CD14-positive monocyte (primary cell): ENCODE results near the gene TOR1A. TPM values are rescaled to one million over a fixed set of nuclear protein-coding genes. Genes with fewer than 3 reads are reported as not detected.

ENCODE experiments used
- DNase-seq, 3 donors: peaks; one replicate each; pipeline ENCODE4 v3.0.0-alpha.2; 2011 to 2022
- H2AFZ ChIP-seq: 2 replicates; pipeline ENCODE4 v1.6.0; 2012; ENCODE audit warnings: mild to moderate bottlenecking, low read depth, low read length, inconsistent platforms; ENCODE audit not compliant: insufficient read depth, poor library complexity, severe bottlenecking
- H3K27ac ChIP-seq, 2 donors: 1 replicate in 1 of 2; 2 replicates in 1 of 2; pipeline ENCODE4 v1.5.1; 2012 to 2013; ENCODE audit warnings: low read length in 2 of 2, control low read depth in 1 of 2, inconsistent platforms in 1 of 2, low read depth in 1 of 2, mild to moderate bottlenecking in 1 of 2
- H3K27me3 ChIP-seq, 2 donors: one replicate each; pipeline versions ENCODE4 v1.6.0 to v1.6.1; 2011 to 2013; ENCODE audit warnings: low read length in 2 of 2; ENCODE audit not compliant: control insufficient read depth in 2 of 2, insufficient read depth in 2 of 2
- H3K36me3 ChIP-seq, 2 donors: replicated peaks in 1 of 2; 1 replicate in 1 of 2; 2 replicates in 1 of 2; pipeline versions ENCODE4 v1.5.1 to v1.6.1; 2012 to 2013; ENCODE audit warnings: low read length in 2 of 2, control low read depth in 1 of 2, inconsistent platforms in 1 of 2, mild to moderate bottlenecking in 1 of 2; ENCODE audit not compliant: insufficient read depth in 2 of 2, control insufficient read depth in 1 of 2
- H3K4me1 ChIP-seq, 2 donors: 1 replicate in 1 of 2; 2 replicates in 1 of 2; pipeline versions ENCODE4 v1.5.1 to v1.6.1; 2012 to 2013; ENCODE audit warnings: low read length in 2 of 2, control low read depth in 1 of 2, inconsistent platforms in 1 of 2, mild to moderate bottlenecking in 1 of 2, moderate library complexity in 1 of 2; ENCODE audit not compliant: insufficient read depth in 2 of 2, control insufficient read depth in 1 of 2
- H3K4me2 ChIP-seq: replicated peaks from 2 replicates; pipeline ENCODE3; 2012; ENCODE audit warnings: low read length, moderate library complexity, mild to moderate bottlenecking; ENCODE audit not compliant: poor library complexity, severe bottlenecking; ENCODE audit errors: extremely low read depth
- H3K4me3 ChIP-seq, 3 experiments: fragments of 200-600 bp in 1 of 3; sonication (generic) in 1 of 3; replicated peaks in 1 of 3; 1 replicate in 2 of 3; 2 replicates in 1 of 3; pipeline ENCODE4 v1.5.1; 2011 to 2013; ENCODE audit warnings: low read length in 3 of 3, mild to moderate bottlenecking in 3 of 3, control low read depth in 2 of 3, low read depth in 2 of 3, inconsistent platforms in 1 of 3, moderate library complexity in 1 of 3
- H3K79me2 ChIP-seq: 2 replicates; pipeline ENCODE4 v1.6.0; 2012; ENCODE audit warnings: mild to moderate bottlenecking, control low read depth, inconsistent platforms, low read length, moderate library complexity; ENCODE audit not compliant: insufficient read depth
- H3K9ac ChIP-seq: 2 replicates; pipeline ENCODE4 v1.6.0; 2017; ENCODE audit warnings: low read length, mild to moderate bottlenecking; ENCODE audit not compliant: insufficient read depth, poor library complexity, severe bottlenecking
- H3K9me3 ChIP-seq, 2 donors: replicated peaks in 1 of 2; 1 replicate in 1 of 2; 2 replicates in 1 of 2; pipeline versions ENCODE4 v1.5.1 to v1.6.1; 2012 to 2013; ENCODE audit warnings: low read length in 2 of 2, control low read depth in 1 of 2; ENCODE audit not compliant: control insufficient read depth in 1 of 2, insufficient read depth in 1 of 2
- H4K20me1 ChIP-seq: 2 replicates; pipeline ENCODE4 v1.6.0; 2012; ENCODE audit warnings: mild to moderate bottlenecking, low read length, control low read depth, moderate library complexity; ENCODE audit not compliant: insufficient read depth
- H3K27ac Mint-ChIP-seq, 7 donors: one replicate each; pipeline ENCODE4 v1.8.0; 2020; ENCODE audit warnings: mild to moderate bottlenecking in 7 of 7, mixed read lengths in 7 of 7, moderate library complexity in 6 of 7, inconsistent platforms in 2 of 7
- H3K27me3 Mint-ChIP-seq, 3 donors: one replicate each; pipeline ENCODE4 v1.8.0; 2021 to 2022; ENCODE audit warnings: low read depth in 3 of 3, mild to moderate bottlenecking in 3 of 3, mixed read lengths in 3 of 3, moderate library complexity in 3 of 3, inconsistent platforms in 1 of 3
- H3K36me3 Mint-ChIP-seq, 2 donors: one replicate each; pipeline ENCODE4 v1.8.0; 2020; ENCODE audit warnings: mixed read lengths in 2 of 2, inconsistent platforms in 1 of 2, mild to moderate bottlenecking in 1 of 2
- H3K4me1 Mint-ChIP-seq: one replicate; pipeline ENCODE4 v1.8.0; 2020; ENCODE audit warnings: mild to moderate bottlenecking, mixed read lengths
- H3K4me3 Mint-ChIP-seq, 2 donors: one replicate each; pipeline ENCODE4 v1.8.0; 2020; ENCODE audit warnings: mild to moderate bottlenecking in 2 of 2, mixed read lengths in 2 of 2, moderate library complexity in 1 of 2
- H3K9me3 Mint-ChIP-seq, 7 donors: one replicate each; pipeline ENCODE4 v1.8.0; 2020 to 2022; ENCODE audit warnings: mixed read lengths in 7 of 7, mild to moderate bottlenecking in 6 of 7, moderate library complexity in 6 of 7, inconsistent platforms in 2 of 7
- WGBS: methylation state at CpG from one replicate; pipeline ENCODE4 v1.1.5; 2013; ENCODE audit warnings: missing lambda C conversion rate; ENCODE audit not compliant: insufficient coverage; 5-methylcytosine and 5-hydroxymethylcytosine counted together
- intact Hi-C, 2 donors: fragments of 100-400 bp; cut with micrococcal nuclease; formaldehyde crosslinking; loops; one replicate each; pipeline versions ENCODE4 v1.15.0 to v1.15.1; 2023
- polyA plus RNA-seq, 3 donors: library from polyadenylated mRNA; depleted of rRNA in 1 of 3; unstranded in 2 of 3; stranded (reverse) in 1 of 3; fragments of 300-500 nt in 2 of 3; fragments of >200 nt in 1 of 3; fragmentation: Illumina TruSeq in 2 of 3; gene quantifications; 1 replicate in 2 of 3; 2 replicates in 1 of 3; pipeline ENCODE4 v1.2.3, GENCODE V29; 2012 to 2021
- TF ChIP-seq, protein P1 (sequence below): fragments of 200-600 bp; IDR thresholded peaks from one replicate; pipeline ENCODE4 v1.8.0; 2022; ENCODE audit warnings: antibody characterized with exemption, mild to moderate bottlenecking

The TOR1A gene
- polyA plus RNA-seq, 3 donors = 41.2 to 95.3 (median 89.6) TPM

DNA sequence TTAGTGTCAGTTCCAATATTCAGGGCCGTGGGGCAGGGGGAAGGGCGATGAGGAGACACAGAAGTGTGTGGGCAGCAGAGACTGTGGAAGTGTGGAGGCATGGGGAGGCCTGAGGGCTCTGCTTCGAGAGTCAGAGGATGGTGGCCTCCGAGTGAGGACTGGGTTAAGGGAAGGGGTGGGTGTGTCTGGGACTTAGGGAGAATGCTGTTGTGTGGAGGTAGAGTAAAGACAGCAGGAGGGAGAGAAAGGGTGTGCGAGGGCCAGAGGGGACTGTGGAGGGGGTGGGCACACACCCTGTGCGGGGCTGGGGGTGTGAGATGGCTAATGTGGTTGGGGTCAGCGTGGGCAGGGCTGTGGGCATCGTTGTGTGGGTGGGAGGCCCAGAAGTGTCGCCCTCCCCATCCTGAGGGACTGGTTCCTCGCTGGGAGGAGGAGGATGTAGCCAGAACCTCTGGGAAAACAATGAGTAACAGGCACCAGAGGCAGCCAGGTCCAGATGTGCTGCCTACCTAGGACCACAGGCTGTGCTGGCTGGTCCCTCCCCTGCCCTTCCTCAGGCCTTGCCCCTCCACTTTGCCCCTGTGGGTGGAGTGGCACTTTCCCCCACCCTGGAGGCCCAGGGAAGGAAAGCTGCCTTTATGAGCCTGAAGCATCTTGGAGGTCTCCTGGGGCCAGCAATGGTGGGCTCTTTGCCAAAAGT, 15.5 kb upstream of the TOR1A start:
- Mint-ChIP-seq H3K27ac (peak overlapping the region in 3 of 7 donors; percentile 6 to 54 (median 41)), H3K36me3 (peaks cover 7 to 15% of the 10 kb centered on the region in 2 donors), H3K27me3 (peaks cover 0 to 3% (median 1%) of the 10 kb centered on the region in 3 donors), H3K9me3 (no peaks in the 10 kb centered on the region), H3K4me1 (peaks cover 21% of the 10 kb centered on the region), H3K4me3 (peak overlapping the region in 1 of 2 donors; percentile 34)
- no peak overlapping the region for H3K9ac ChIP-seq
- peaks cover 13% of the 10 kb centered on the region for H4K20me1 ChIP-seq
- no peak overlapping the region for H2AFZ ChIP-seq
- H3K36me3 ChIP-seq = peaks cover 0 to 10% of the 10 kb centered on the region in 2 donors
- H3K4me3 ChIP-seq = no peak overlapping the region
- 79% methylated on average over 10 of the region's 10 CpGs for WGBS
- H3K27ac ChIP-seq = no peak overlapping the region
- H3K79me2 ChIP-seq = peaks cover 38% of the 10 kb centered on the region
- no peak overlapping the region for H3K4me2 ChIP-seq
- H3K4me1 ChIP-seq = peaks cover 13 to 18% of the 10 kb centered on the region in 2 donors
- intact Hi-C loops = loop anchor here in 1 of 2 donors (5.0 kb wide), 1 partner anchor 37 kb away; the partner anchor contains the start of gene TOR1B
- DNase-seq = no peak
- no peaks in the 10 kb centered on the region for H3K9me3 ChIP-seq
- TF ChIP-seq, protein P1, sequence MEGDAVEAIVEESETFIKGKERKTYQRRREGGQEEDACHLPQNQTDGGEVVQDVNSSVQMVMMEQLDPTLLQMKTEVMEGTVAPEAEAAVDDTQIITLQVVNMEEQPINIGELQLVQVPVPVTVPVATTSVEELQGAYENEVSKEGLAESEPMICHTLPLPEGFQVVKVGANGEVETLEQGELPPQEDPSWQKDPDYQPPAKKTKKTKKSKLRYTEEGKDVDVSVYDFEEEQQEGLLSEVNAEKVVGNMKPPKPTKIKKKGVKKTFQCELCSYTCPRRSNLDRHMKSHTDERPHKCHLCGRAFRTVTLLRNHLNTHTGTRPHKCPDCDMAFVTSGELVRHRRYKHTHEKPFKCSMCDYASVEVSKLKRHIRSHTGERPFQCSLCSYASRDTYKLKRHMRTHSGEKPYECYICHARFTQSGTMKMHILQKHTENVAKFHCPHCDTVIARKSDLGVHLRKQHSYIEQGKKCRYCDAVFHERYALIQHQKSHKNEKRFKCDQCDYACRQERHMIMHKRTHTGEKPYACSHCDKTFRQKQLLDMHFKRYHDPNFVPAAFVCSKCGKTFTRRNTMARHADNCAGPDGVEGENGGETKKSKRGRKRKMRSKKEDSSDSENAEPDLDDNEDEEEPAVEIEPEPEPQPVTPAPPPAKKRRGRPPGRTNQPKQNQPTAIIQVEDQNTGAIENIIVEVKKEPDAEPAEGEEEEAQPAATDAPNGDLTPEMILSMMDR = no peak
- no peaks in the 10 kb centered on the region for H3K27me3 ChIP-seq

DNA sequence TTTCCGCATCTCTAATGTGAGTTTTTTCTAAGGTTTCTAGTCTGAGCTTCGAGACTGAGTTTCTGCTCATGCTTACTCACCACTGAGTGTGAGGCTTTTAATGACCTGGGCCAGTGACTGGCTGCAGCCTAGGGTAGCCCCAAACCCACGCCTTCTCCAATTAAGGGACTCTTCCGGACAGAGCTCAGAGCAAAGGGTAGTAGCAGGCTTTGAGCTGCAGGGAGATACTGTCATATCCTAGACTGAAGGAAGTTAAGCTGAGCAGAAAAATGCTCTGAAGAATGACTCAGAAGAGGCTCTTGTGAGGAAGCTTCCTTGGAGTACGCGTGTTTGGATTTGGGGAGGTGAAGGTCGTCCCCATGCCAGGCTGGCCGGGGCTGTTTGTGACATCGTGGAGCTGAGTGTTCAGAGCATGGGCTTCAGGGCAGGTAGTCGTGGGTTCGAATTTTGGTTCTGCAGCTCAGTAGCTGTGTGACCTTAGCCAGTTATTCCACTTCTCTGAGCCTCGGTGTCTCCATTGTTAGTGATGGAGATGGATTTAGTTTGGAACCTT, 14.8 kb upstream of the TOR1A start:
- peaks cover 0 to 3% (median 1%) of the 10 kb centered on the region in 3 donors for H3K27me3 Mint-ChIP-seq
- Histone ChIP-seq H3K4me2 (no peak overlapping the region), H3K4me3 (no peak overlapping the region), H3K27ac (no peak overlapping the region), H2AFZ (no peak overlapping the region), H3K79me2 (peaks cover 45% of the 10 kb centered on the region), H3K9ac (no peak overlapping the region), H3K4me1 (peaks cover 19 to 25% of the 10 kb centered on the region in 2 donors), H3K9me3 (no peaks in the 10 kb centered on the region), H3K36me3 (peaks cover 0 to 10% of the 10 kb centered on the region in 2 donors), H4K20me1 (peaks cover 17% of the 10 kb centered on the region), H3K27me3 (no peaks in the 10 kb centered on the region)
- H3K9me3 Mint-ChIP-seq = no peaks in the 10 kb centered on the region
- no peak overlapping the region for H3K4me3 Mint-ChIP-seq
- intact Hi-C loops = loop anchor here in 1 of 2 donors (5.0 kb wide), 1 partner anchor 36 kb away; the partner anchor contains the start of gene TOR1B
- peaks cover 28% of the 10 kb centered on the region for H3K4me1 Mint-ChIP-seq
- H3K36me3 Mint-ChIP-seq = peaks cover 7 to 15% of the 10 kb centered on the region in 2 donors
- DNase-seq = no peak
- peak overlapping the region in 1 of 7 donors; percentile 54 for H3K27ac Mint-ChIP-seq
- TF ChIP-seq, protein P1 = no peak
- 87% methylated on average over 12 of the region's 12 CpGs for WGBS
